HG03354 (cell line): Measurements from ENCODE around the gene TSPAN1.

Experiments
- ATAC-seq: cut with Tn5 transposase; IDR thresholded peaks from one replicate; pipeline ENCODE4 v1.9.1; 2021; ENCODE audit warnings: mild to moderate bottlenecking; ENCODE audit not compliant: unreplicated experiment, poor library complexity, severe bottlenecking

TSPAN1 gene

GRCh38 chr1:46158312-46159281 is 16.3 kb upstream of the TSPAN1 start:
- ATAC-seq: peak; percentile 85

GRCh38 chr1:46159516-46159915 is 15.4 kb upstream of the TSPAN1 start:
- peak; percentile 56 for ATAC-seq

GRCh38 chr1:46160212-46160611 is 14.7 kb upstream of the TSPAN1 start:
- no peak for ATAC-seq

GRCh38 chr1:46166521-46167462 is 8.1 kb upstream of the TSPAN1 start:
- peak; percentile 60 for ATAC-seq

- no peak for ATAC-seq
Measured at GRCh38 chr1:46168477-46168876, 6.4 kb upstream of the TSPAN1 start.

- ATAC-seq: no peak
Measured at GRCh38 chr1:46169811-46170454, 5.0 kb upstream of the TSPAN1 start.

GRCh38 chr1:46171351-46171750 is 3.5 kb upstream of the TSPAN1 start:
- no peak for ATAC-seq

GRCh38 chr1:46171871-46172270 is 3.0 kb upstream of the TSPAN1 start:
- no peak for ATAC-seq

- ATAC-seq: no peak
Measured at GRCh38 chr1:46172321-46172720, 2.6 kb upstream of the TSPAN1 start.

- ATAC-seq: no peak
Measured at GRCh38 chr1:46173361-46173856, 1.5 kb upstream of the TSPAN1 start.

GRCh38 chr1:46175243-46175642 is 356 bp downstream of the TSPAN1 start:
- ATAC-seq: no peak

- no peak for ATAC-seq
Measured at GRCh38 chr1:46176211-46176865, 1.5 kb downstream of the TSPAN1 start, which contains the start of gene P3R3URF. TSS of gene P3R3URF (minus strand) at chr1:46176488. CDS start at chr1:46176471, 17 bp downstream.

GRCh38 chr1:46179138-46180081 is 4.5 kb downstream of the TSPAN1 start:
- peak; percentile 50 for ATAC-seq

GRCh38 chr1:46180082-46180616 is 5.3 kb downstream of the TSPAN1 start:
- ATAC-seq: no peak

- no peak for ATAC-seq
Measured at GRCh38 chr1:46181343-46182260, 6.7 kb downstream of the TSPAN1 start.

GRCh38 chr1:46183079-46183847 is 8.4 kb downstream of the TSPAN1 start:
- ATAC-seq: no peak
